Neural progenitor cell (in vitro differentiated cells): Measurements from ENCODE around the gene AFF2.

ENCODE experiments used
- EZH2 ChIP-seq: fragments of 200-600 bp; sonication (generic); IDR thresholded peaks from 2 replicates; pipeline ENCODE4 v1.6.1; 2017; ENCODE audit warnings: antibody characterized with exemption, mild to moderate bottlenecking, moderate library complexity
- TF ChIP-seq, protein P1 (sequence below): fragments of 200-600 bp; sonication (generic); IDR thresholded peaks from 2 replicates; pipeline ENCODE4 v1.5.1; 2017; ENCODE audit warnings: antibody characterized with exemption, mild to moderate bottlenecking

DNA sequence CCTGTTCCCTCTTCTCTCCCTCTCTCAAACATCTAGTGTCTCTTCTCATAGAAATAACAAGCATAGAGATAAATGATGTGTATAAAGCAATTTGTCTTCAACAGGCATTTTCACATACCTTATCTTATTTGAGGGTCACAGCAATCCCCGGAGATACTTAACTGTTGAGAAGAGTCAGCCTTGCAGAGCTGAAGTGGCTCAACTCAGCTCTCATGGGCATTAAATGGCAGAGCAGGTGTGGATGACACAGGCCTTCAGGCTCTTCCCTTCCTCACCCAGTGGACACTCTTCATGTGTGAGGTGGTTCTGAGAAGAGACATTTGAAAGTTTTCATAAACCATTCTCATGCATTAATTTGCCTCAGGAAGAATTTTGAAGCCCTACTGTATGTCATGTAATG, 134.2 kb downstream of the AFF2 start:
- TF ChIP-seq, protein P1, sequence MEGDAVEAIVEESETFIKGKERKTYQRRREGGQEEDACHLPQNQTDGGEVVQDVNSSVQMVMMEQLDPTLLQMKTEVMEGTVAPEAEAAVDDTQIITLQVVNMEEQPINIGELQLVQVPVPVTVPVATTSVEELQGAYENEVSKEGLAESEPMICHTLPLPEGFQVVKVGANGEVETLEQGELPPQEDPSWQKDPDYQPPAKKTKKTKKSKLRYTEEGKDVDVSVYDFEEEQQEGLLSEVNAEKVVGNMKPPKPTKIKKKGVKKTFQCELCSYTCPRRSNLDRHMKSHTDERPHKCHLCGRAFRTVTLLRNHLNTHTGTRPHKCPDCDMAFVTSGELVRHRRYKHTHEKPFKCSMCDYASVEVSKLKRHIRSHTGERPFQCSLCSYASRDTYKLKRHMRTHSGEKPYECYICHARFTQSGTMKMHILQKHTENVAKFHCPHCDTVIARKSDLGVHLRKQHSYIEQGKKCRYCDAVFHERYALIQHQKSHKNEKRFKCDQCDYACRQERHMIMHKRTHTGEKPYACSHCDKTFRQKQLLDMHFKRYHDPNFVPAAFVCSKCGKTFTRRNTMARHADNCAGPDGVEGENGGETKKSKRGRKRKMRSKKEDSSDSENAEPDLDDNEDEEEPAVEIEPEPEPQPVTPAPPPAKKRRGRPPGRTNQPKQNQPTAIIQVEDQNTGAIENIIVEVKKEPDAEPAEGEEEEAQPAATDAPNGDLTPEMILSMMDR, result no peak
- TF ChIP-seq EZH2, result no peak
